Stomach (tissue), 4 donors: ENCODE results near the gene OPN1SW.

Experiments used
- EP300 ChIP-seq: sonication (generic); formaldehyde crosslinking; IDR thresholded peaks from one replicate; pipeline ENCODE4 v1.6.1; 2017; ENCODE audit warnings: antibody characterized with exemption
- POLR2AphosphoS5 ChIP-seq, 3 donors: sonication (generic); formaldehyde crosslinking; IDR thresholded peaks; one replicate each; pipeline ENCODE4 v1.6.1; 2016; ENCODE audit warnings: antibody characterized with exemption in 3 of 3
- TF ChIP-seq, protein P1 (sequence below), 7 experiments: fragments of 450-650 bp in 4 of 7; fragments of 200-600 bp in 3 of 7; sonication (generic) in 3 of 7; IDR thresholded peaks; one replicate each; pipeline ENCODE4 v1.5.1; 2016 to 2019; ENCODE audit warnings: antibody characterized with exemption in 7 of 7, control low read depth in 2 of 7, mild to moderate bottlenecking in 1 of 7

DNA sequence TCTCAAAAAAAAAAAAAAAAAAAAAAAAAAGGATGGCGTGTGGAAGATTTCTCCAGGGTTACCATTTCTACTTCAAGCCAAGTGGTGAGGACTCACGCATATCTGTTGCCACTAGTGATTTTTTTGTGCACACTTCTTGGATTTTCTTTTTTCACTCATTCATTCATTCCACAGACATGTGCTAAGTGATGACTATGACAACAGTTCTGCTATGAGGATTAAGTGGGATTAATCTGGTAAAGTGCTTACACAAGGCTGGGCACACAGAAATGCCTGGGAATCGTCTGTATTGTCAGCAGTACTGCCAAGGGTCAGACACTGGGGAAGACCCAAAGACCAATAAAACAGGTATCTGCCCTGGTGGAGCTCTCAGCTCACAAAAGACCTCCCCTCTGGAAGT, 6.3 kb upstream of the OPN1SW start:
- TF ChIP-seq EP300 (no peak), POLR2AphosphoS5 (IDR thresholded peaks at IDR 0.05) (peak in 2 of 3 donors; percentile 52 to 67)
- TF ChIP-seq, protein P1, sequence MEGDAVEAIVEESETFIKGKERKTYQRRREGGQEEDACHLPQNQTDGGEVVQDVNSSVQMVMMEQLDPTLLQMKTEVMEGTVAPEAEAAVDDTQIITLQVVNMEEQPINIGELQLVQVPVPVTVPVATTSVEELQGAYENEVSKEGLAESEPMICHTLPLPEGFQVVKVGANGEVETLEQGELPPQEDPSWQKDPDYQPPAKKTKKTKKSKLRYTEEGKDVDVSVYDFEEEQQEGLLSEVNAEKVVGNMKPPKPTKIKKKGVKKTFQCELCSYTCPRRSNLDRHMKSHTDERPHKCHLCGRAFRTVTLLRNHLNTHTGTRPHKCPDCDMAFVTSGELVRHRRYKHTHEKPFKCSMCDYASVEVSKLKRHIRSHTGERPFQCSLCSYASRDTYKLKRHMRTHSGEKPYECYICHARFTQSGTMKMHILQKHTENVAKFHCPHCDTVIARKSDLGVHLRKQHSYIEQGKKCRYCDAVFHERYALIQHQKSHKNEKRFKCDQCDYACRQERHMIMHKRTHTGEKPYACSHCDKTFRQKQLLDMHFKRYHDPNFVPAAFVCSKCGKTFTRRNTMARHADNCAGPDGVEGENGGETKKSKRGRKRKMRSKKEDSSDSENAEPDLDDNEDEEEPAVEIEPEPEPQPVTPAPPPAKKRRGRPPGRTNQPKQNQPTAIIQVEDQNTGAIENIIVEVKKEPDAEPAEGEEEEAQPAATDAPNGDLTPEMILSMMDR (IDR thresholded peaks at IDR 0.05) = no peak
